ENCODE measurements around the gene STYK1. TPM values are rescaled to one million over a fixed set of nuclear protein-coding genes. Genes with fewer than 3 reads are reported as not detected.

Gene STYK1
- total RNA-seq, 1 donor from 2014 or later, result 0.53 TPM

- DNase-seq, result no peak
- no peaks in the 10 kb centered on the region for H3K9me3 ChIP-seq
- no peaks in the 10 kb centered on the region for H3K27me3 ChIP-seq (ENCODE audit: low read depth)
- H3K4me3 ChIP-seq, result peak overlapping the region; percentile 91
- H3K36me3 ChIP-seq, result no peaks in the 10 kb centered on the region
- peaks cover 62% of the 10 kb centered on the region for H3K4me1 ChIP-seq
- TF ChIP-seq, protein P1, sequence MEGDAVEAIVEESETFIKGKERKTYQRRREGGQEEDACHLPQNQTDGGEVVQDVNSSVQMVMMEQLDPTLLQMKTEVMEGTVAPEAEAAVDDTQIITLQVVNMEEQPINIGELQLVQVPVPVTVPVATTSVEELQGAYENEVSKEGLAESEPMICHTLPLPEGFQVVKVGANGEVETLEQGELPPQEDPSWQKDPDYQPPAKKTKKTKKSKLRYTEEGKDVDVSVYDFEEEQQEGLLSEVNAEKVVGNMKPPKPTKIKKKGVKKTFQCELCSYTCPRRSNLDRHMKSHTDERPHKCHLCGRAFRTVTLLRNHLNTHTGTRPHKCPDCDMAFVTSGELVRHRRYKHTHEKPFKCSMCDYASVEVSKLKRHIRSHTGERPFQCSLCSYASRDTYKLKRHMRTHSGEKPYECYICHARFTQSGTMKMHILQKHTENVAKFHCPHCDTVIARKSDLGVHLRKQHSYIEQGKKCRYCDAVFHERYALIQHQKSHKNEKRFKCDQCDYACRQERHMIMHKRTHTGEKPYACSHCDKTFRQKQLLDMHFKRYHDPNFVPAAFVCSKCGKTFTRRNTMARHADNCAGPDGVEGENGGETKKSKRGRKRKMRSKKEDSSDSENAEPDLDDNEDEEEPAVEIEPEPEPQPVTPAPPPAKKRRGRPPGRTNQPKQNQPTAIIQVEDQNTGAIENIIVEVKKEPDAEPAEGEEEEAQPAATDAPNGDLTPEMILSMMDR (IDR thresholded peaks at IDR 0.05), result no peak
- ATAC-seq, result no peak
- H3K27ac ChIP-seq, result peak overlapping the region; percentile 98
- intact Hi-C loops (cut with DNase I), result no loop called here
Measured at GRCh38 chr12:10720974-10721650, 47.3 kb upstream of the STYK1 start.

DNA sequence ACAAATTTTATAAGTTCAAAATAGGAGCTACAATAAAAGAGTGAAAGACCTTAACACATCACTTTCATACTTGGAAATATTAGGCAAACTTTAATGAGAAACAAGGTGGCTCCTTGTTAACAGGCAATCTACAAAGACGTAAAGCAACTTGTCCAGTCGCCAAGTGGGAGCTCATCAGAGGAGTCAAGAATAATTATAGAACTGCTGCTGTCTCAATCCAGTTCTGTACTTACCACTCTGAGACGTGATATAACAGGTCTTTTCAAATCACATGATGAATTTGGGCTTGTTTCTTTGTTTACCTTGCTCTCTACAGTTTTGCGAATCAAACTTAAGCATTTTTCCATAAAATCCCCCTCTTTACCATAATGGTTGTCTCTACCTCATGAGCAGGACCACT lies 45.6 kb upstream of the STYK1 start:
- intact Hi-C loops (cut with DNase I), result no loop called here
- no peak for ATAC-seq
- TF ChIP-seq, protein P1 (IDR thresholded peaks at IDR 0.05), result no peak
- Histone ChIP-seq H3K36me3 (peaks cover 16% of the 10 kb centered on the region), H3K9me3 (no peaks in the 10 kb centered on the region), H3K4me3 (no peak overlapping the region), H3K27ac (peak overlapping the region; percentile 27), H3K4me1 (peaks cover 63% of the 10 kb centered on the region), H3K27me3 (ENCODE audit: low read depth) (no peaks in the 10 kb centered on the region)
- DNase-seq, result no peak

DNA sequence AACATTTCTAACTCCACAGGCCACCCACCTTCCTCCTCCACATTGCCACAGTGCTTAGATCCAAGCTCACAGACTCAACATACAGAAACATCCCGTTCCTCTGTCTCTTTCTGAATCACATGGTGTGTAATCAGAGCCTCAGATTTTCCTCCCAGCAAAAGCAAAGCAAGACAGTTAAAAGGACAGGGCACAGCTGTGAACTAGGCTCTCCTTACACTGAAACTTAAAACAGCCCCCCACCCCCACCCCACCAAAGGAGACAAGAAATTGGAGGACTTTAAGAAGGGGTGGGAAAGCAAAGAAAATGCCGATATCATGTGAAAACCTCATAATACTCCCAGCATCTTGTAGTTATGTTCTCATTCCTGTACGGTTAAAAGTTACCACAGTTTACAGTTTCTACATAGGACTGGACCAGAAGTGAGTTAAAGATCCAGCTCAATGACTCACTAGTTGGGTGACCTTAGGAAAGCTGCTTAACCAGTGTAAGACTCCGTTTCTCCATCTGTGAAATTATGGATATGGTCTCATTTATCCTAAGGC lies 44.5 kb upstream of the STYK1 start:
- TF ChIP-seq, protein P1 (IDR thresholded peaks at IDR 0.05), result no peak
- no peak for ATAC-seq
- Histone ChIP-seq H3K4me3 (no peak overlapping the region), H3K27me3 (ENCODE audit: low read depth) (no peaks in the 10 kb centered on the region), H3K27ac (no peak overlapping the region), H3K9me3 (no peaks in the 10 kb centered on the region), H3K36me3 (peaks cover 27% of the 10 kb centered on the region), H3K4me1 (peaks cover 54% of the 10 kb centered on the region)
- no peak for DNase-seq
- intact Hi-C loops (cut with DNase I), result no loop called here

- no peaks in the 10 kb centered on the region for H3K9me3 ChIP-seq
- no peak overlapping the region for H3K4me3 ChIP-seq
- peaks cover 37% of the 10 kb centered on the region for H3K36me3 ChIP-seq
- ATAC-seq (no peak), DNase-seq (no peak)
- TF ChIP-seq, protein P1 (IDR thresholded peaks at IDR 0.05), result no peak
- no peaks in the 10 kb centered on the region for H3K27me3 ChIP-seq (ENCODE audit: low read depth)
- no peak overlapping the region for H3K27ac ChIP-seq
- intact Hi-C loops (cut with DNase I), result no loop called here
- peaks cover 54% of the 10 kb centered on the region for H3K4me1 ChIP-seq
Measured at GRCh38 chr12:10717410-10717809, 43.6 kb upstream of the STYK1 start.

DNA sequence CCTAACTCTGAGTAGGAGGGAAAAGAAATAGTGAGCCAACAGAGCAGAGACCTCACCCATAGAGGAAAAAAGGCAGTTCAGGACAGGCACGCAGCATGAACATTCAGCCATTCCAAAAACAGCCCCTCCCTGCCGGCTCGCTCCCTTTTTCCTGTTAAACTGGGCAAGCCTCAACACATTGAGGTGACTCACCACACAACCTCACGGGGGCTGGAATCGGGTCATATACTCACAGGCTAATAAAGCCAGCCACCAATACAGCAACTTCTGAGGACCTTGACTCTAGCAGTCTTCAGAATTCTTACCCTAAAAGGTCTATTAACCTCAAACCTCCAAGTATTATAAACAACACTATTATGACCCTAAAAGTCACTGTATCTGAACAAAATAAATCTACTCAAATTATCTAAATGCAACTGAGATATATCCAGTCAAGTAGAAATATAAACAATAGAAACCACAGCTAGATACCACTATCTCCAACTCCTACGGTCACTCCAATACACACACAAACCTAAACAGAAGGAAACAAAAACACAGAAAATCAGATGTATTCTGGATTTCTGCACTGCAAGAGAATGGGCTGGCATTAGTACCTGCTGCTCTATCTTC lies 43.0 kb upstream of the STYK1 start:
- H3K4me3 ChIP-seq, result no peak overlapping the region
- DNase-seq, result peak; percentile 60
- intact Hi-C loops (cut with DNase I), result no loop called here
- TF ChIP-seq, protein P1 (IDR thresholded peaks at IDR 0.05), result no peak
- peak overlapping the region; percentile 33 for H3K27ac ChIP-seq
- peak; percentile 65 to 80 for ATAC-seq
- no peaks in the 10 kb centered on the region for H3K27me3 ChIP-seq (ENCODE audit: low read depth)
- peaks cover 54% of the 10 kb centered on the region for H3K4me1 ChIP-seq
- H3K36me3 ChIP-seq, result peaks cover 43% of the 10 kb centered on the region
- no peaks in the 10 kb centered on the region for H3K9me3 ChIP-seq
